Heart left ventricle (tissue), 13 donors: ENCODE measurements around the gene PBX1.

Experiments used
- CTCF ChIP-seq, 12 donors: fragments of 200-600 bp; sonication (generic) in 4 of 12; IDR thresholded peaks; one replicate each; pipeline versions ENCODE4 v1.5.0 to v1.8.0; 2018 to 2022; ENCODE audit warnings: antibody characterized with exemption in 12 of 12, mild to moderate bottlenecking in 5 of 12
- POLR2A ChIP-seq, 2 donors: fragments of 450-650 bp; IDR thresholded peaks; one replicate each; pipeline ENCODE4 v1.6.1; 2017; ENCODE audit warnings: antibody characterized with exemption in 2 of 2, mild to moderate bottlenecking in 2 of 2, moderate library complexity in 2 of 2
- donor health status: ischemic (EF 13 %, LVEDD 7.1; RV severe dilation, severe dysfunction).
- donor health status: DM: no; HTN: yes; CAD: no.
- donor health status: DM: no; HTN: no; CAD: no.
- donor health status: ischemic (EF 25% LVEDD 6.9; RV normal size, moderate dysfunction).
- donor health status: ischemic (EF 25% LVEDD 5.7; RV mildly dilated, moderate dysfunction).
- donor health status: ischemic (EF 35%, LVEDD 5.7; RV mildly dilated, moderate dysfunction).
- donor health status: nonischemic (EF 11% LVEDD 7.7; RV severe dilation, severe dysfunction).
- donor health status: DM: yes; HTN: yes; CAD: no.
- donor health status: PGD.
- donor health status: ischemic (EF 29% LVEDD 5.4; RV normal size, mild dysfunction).
- donor health status: nonischemic (EF 23%, LVEDD 6.1; RV moderate dilation, normal function).

- no peak for TF ChIP-seq POLR2A (IDR thresholded peaks at IDR 0.05)
- no peak for TF ChIP-seq CTCF (IDR thresholded peaks at IDR 0.05)
Measured at GRCh38 chr1:164515711-164516331, 43.2 kb upstream of the PBX1 start.
